ENCODE results near the gene CLSTN2.

Gene CLSTN2

GRCh38 chr3:140006331-140006730 is 71.3 kb downstream of the CLSTN2 start:
- no peak for FAIRE-seq
- DNase-seq (ENCODE audit: low spot score) = no peak

GRCh38 chr3:140007081-140007480 is 72.1 kb downstream of the CLSTN2 start:
- DNase-seq (ENCODE audit: low spot score) (no peak), FAIRE-seq (no peak)

- DNase-seq (ENCODE audit: low spot score) = no peak
- FAIRE-seq = no peak
These were observed 73.2 kb downstream of the CLSTN2 start for GRCh38 chr3:140007911-140008869.

- FAIRE-seq (no peak), DNase-seq (ENCODE audit: low spot score) (no peak)
These were observed 75.4 kb downstream of the CLSTN2 start for GRCh38 chr3:140010391-140010790.

GRCh38 chr3:140011086-140011485 is 76.1 kb downstream of the CLSTN2 start:
- FAIRE-seq (no peak), DNase-seq (ENCODE audit: low spot score) (no peak)

GRCh38 chr3:140011611-140012277 is 76.8 kb downstream of the CLSTN2 start:
- DNase-seq (ENCODE audit: low spot score) = no peak
- FAIRE-seq = no peak

GRCh38 chr3:140013220-140013619 is 78.2 kb downstream of the CLSTN2 start:
- DNase-seq (ENCODE audit: low spot score) (no peak), FAIRE-seq (no peak)

- DNase-seq (ENCODE audit: low spot score) = no peak
- FAIRE-seq = no peak
These were observed 80.0 kb downstream of the CLSTN2 start for GRCh38 chr3:140014831-140015495.

GRCh38 chr3:140015741-140016140 is 80.8 kb downstream of the CLSTN2 start:
- DNase-seq (ENCODE audit: low spot score) = no peak
- FAIRE-seq = no peak

- no peak for DNase-seq (ENCODE audit: low spot score)
- FAIRE-seq = no peak
These were observed 83.6 kb downstream of the CLSTN2 start for GRCh38 chr3:140018556-140018955.

GRCh38 chr3:140019946-140020345 is 85.0 kb downstream of the CLSTN2 start:
- no peak for FAIRE-seq

GRCh38 chr3:140020541-140020940 is 85.6 kb downstream of the CLSTN2 start:
- FAIRE-seq = no peak
- no peak for DNase-seq (ENCODE audit: low spot score)

More at GRCh38 chr3:140019946-140020345, 85.0 kb downstream of the CLSTN2 start:
- no peak for DNase-seq (ENCODE audit: low spot score)

- DNase-seq (ENCODE audit: low spot score) (no peak), FAIRE-seq (no peak)
These were observed 86.3 kb downstream of the CLSTN2 start for GRCh38 chr3:140021269-140021668.

- DNase-seq (ENCODE audit: low spot score) (no peak), FAIRE-seq (no peak)
These were observed 87.2 kb downstream of the CLSTN2 start for GRCh38 chr3:140022066-140022770.

- DNase-seq (ENCODE audit: low spot score) = no peak
- no peak for FAIRE-seq
These were observed 88.9 kb downstream of the CLSTN2 start for GRCh38 chr3:140023616-140024530.

GRCh38 chr3:140031170-140031569 is 96.2 kb downstream of the CLSTN2 start:
- FAIRE-seq = no peak
- no peak for DNase-seq (ENCODE audit: low spot score)

GRCh38 chr3:140034058-140034457 is 99.1 kb downstream of the CLSTN2 start:
- DNase-seq (ENCODE audit: low spot score) (no peak), FAIRE-seq (no peak)

- DNase-seq (ENCODE audit: low spot score) (no peak), FAIRE-seq (no peak)
These were observed 100.9 kb downstream of the CLSTN2 start for GRCh38 chr3:140035871-140036270.

- DNase-seq (ENCODE audit: low spot score) = no peak
- no peak for FAIRE-seq
These were observed 115.4 kb downstream of the CLSTN2 start for GRCh38 chr3:140050396-140050795.
